ENCODE data around the gene NFASC. TPM values are rescaled to one million over a fixed set of nuclear protein-coding genes. Genes with fewer than 3 reads are reported as not detected.

The NFASC gene
- total RNA-seq, 1 donor from 2014 or later: 3.8 TPM

GRCh38 chr1:204945565-204945977 is 74.9 kb downstream of the NFASC start:
- H3K4me3 Mint-ChIP-seq (ENCODE audit: unreplicated experiment): no peak overlapping the region
- H3K36me3 Mint-ChIP-seq (ENCODE audit: low read depth, unreplicated experiment): no peaks in the 10 kb centered on the region
- no peaks in the 10 kb centered on the region for H3K4me1 Mint-ChIP-seq (ENCODE audit: unreplicated experiment)
- TF ChIP-seq, protein P1, sequence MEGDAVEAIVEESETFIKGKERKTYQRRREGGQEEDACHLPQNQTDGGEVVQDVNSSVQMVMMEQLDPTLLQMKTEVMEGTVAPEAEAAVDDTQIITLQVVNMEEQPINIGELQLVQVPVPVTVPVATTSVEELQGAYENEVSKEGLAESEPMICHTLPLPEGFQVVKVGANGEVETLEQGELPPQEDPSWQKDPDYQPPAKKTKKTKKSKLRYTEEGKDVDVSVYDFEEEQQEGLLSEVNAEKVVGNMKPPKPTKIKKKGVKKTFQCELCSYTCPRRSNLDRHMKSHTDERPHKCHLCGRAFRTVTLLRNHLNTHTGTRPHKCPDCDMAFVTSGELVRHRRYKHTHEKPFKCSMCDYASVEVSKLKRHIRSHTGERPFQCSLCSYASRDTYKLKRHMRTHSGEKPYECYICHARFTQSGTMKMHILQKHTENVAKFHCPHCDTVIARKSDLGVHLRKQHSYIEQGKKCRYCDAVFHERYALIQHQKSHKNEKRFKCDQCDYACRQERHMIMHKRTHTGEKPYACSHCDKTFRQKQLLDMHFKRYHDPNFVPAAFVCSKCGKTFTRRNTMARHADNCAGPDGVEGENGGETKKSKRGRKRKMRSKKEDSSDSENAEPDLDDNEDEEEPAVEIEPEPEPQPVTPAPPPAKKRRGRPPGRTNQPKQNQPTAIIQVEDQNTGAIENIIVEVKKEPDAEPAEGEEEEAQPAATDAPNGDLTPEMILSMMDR (IDR thresholded peaks at IDR 0.05; ENCODE audit: unreplicated experiment): no peak
- H3K27me3 Mint-ChIP-seq (ENCODE audit: unreplicated experiment): peaks cover 4% of the 10 kb centered on the region
- DNase-seq (ENCODE audit: low spot score): no peak
- no peaks in the 10 kb centered on the region for H3K9me3 Mint-ChIP-seq (ENCODE audit: unreplicated experiment)
- no peak overlapping the region for H3K27ac Mint-ChIP-seq (ENCODE audit: unreplicated experiment)

DNA sequence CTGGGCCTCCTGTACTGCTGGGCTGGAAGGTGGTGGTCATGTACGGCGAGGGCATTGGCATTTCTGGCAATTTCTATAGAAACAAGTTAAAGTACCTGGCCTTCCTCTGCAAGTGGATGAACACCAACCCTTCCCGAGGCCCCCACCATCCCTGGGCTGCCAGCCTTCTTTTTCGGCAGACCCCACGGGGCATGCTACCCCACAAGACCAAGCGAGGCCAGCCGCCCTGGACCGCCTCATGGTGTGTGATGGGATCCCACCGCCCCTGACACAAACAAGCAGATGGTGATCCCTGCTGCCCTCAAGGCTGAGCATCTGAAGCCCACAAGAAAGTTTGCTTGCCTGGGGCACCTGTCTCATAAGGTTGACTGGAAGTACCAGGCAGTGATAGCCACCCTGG is 76.0 kb downstream of the NFASC start:
- no peak overlapping the region for H3K4me3 Mint-ChIP-seq (ENCODE audit: unreplicated experiment)
- H3K36me3 Mint-ChIP-seq (ENCODE audit: low read depth, unreplicated experiment): no peaks in the 10 kb centered on the region
- H3K4me1 Mint-ChIP-seq (ENCODE audit: unreplicated experiment): no peaks in the 10 kb centered on the region
- no peaks in the 10 kb centered on the region for H3K9me3 Mint-ChIP-seq (ENCODE audit: unreplicated experiment)
- TF ChIP-seq, protein P1 (IDR thresholded peaks at IDR 0.05; ENCODE audit: unreplicated experiment): no peak
- H3K27ac Mint-ChIP-seq (ENCODE audit: unreplicated experiment): no peak overlapping the region
- no peak for DNase-seq (ENCODE audit: low spot score)
- peaks cover 4% of the 10 kb centered on the region for H3K27me3 Mint-ChIP-seq (ENCODE audit: unreplicated experiment)

- no peak for DNase-seq (ENCODE audit: low spot score)
- H3K27ac Mint-ChIP-seq (ENCODE audit: unreplicated experiment): no peak overlapping the region
- no peaks in the 10 kb centered on the region for H3K9me3 Mint-ChIP-seq (ENCODE audit: unreplicated experiment)
- no peak overlapping the region for H3K4me3 Mint-ChIP-seq (ENCODE audit: unreplicated experiment)
- H3K27me3 Mint-ChIP-seq (ENCODE audit: unreplicated experiment): peaks cover 4% of the 10 kb centered on the region
- H3K4me1 Mint-ChIP-seq (ENCODE audit: unreplicated experiment): no peaks in the 10 kb centered on the region
- TF ChIP-seq, protein P1 (IDR thresholded peaks at IDR 0.05; ENCODE audit: unreplicated experiment): no peak
- no peaks in the 10 kb centered on the region for H3K36me3 Mint-ChIP-seq (ENCODE audit: low read depth, unreplicated experiment)
These were observed 76.7 kb downstream of the NFASC start for GRCh38 chr1:204947338-204947737.

DNA sequence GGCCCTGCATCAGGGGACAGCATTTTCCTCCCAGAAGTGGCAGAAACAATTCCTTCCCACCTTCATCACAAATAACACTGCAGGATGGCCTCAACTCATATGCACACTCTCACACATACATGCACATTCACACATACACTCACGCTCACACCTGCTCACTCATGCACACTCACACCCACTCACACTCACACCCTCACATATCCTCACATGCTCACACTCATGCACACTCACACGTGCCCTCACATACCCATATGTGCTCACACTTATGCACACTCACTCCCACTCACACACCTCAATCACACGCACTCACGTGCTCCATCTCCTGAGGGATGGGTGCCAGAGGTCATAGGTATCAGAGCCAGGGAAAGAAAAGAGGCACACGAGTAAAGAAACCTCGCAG is 77.1 kb downstream of the NFASC start:
- Mint-ChIP-seq H3K4me3 (ENCODE audit: unreplicated experiment) (no peak overlapping the region), H3K27ac (ENCODE audit: unreplicated experiment) (no peak overlapping the region), H3K36me3 (ENCODE audit: low read depth, unreplicated experiment) (no peaks in the 10 kb centered on the region), H3K9me3 (ENCODE audit: unreplicated experiment) (no peaks in the 10 kb centered on the region), H3K4me1 (ENCODE audit: unreplicated experiment) (no peaks in the 10 kb centered on the region), H3K27me3 (ENCODE audit: unreplicated experiment) (peaks cover 4% of the 10 kb centered on the region)
- no peak for DNase-seq (ENCODE audit: low spot score)
- TF ChIP-seq, protein P1 (IDR thresholded peaks at IDR 0.05; ENCODE audit: unreplicated experiment): no peak

- Mint-ChIP-seq H3K27me3 (ENCODE audit: unreplicated experiment) (peaks cover 3% of the 10 kb centered on the region), H3K9me3 (ENCODE audit: unreplicated experiment) (no peaks in the 10 kb centered on the region), H3K36me3 (ENCODE audit: low read depth, unreplicated experiment) (no peaks in the 10 kb centered on the region), H3K27ac (ENCODE audit: unreplicated experiment) (no peak overlapping the region), H3K4me3 (ENCODE audit: unreplicated experiment) (no peak overlapping the region), H3K4me1 (ENCODE audit: unreplicated experiment) (no peaks in the 10 kb centered on the region)
- no peak for DNase-seq (ENCODE audit: low spot score)
- TF ChIP-seq, protein P1 (IDR thresholded peaks at IDR 0.05; ENCODE audit: unreplicated experiment): no peak
These were observed 79.8 kb downstream of the NFASC start for GRCh38 chr1:204950353-204951001.

Measured in endothelial cell (in vitro differentiated cells).